Gastroesophageal sphincter (tissue), 4 donors: ENCODE measurements around the gene ASIC2. TPM values are rescaled to one million over a fixed set of nuclear protein-coding genes. Genes with fewer than 3 reads are reported as not detected.

Source experiments
- ATAC-seq: fragments of 150-250 bp; one replicate; pipeline ENCODE4 v1.9.1; 2016; ENCODE audit warnings: mild to moderate bottlenecking, moderate library complexity
- H3K27ac ChIP-seq, 4 donors: fragments of 200-600 bp; sonication (generic) in 3 of 4; 1 replicate in 3 of 4; 2 replicates in 1 of 4; pipeline ENCODE4 v1.5.1; 2016 to 2019
- H3K27me3 ChIP-seq: fragments of 200-600 bp; sonication (generic); one replicate; pipeline ENCODE4 v1.5.1; 2019
- H3K36me3 ChIP-seq, 2 donors: fragments of 200-600 bp; sonication (generic); one replicate each; pipeline ENCODE4 v1.5.1; 2019; ENCODE audit warnings: control low read depth in 1 of 2
- H3K4me1 ChIP-seq, 3 donors: fragments of 200-600 bp; sonication (generic); 1 replicate in 2 of 3; 2 replicates in 1 of 3; pipeline ENCODE4 v1.5.1; 2016 to 2019; ENCODE audit warnings: control low read depth in 2 of 3
- H3K4me3 ChIP-seq, 2 donors: fragments of 200-600 bp; sonication (generic); one replicate each; pipeline ENCODE4 v1.5.1; 2019; ENCODE audit warnings: mild to moderate bottlenecking in 1 of 2, moderate library complexity in 1 of 2
- H3K9me3 ChIP-seq, 3 donors: fragments of 200-600 bp; sonication (generic); one replicate each; pipeline ENCODE4 v1.5.1; 2017 to 2019; ENCODE audit warnings: control low read depth in 2 of 3
- EP300 ChIP-seq: sonication (generic); formaldehyde crosslinking; IDR thresholded peaks from one replicate; pipeline ENCODE4 v1.6.1; 2017; ENCODE audit warnings: antibody characterized with exemption, mild to moderate bottlenecking
- POLR2A ChIP-seq, 2 donors: fragments of 450-650 bp; IDR thresholded peaks; one replicate each; pipeline ENCODE4 v1.6.1; 2017; ENCODE audit warnings: antibody characterized with exemption in 2 of 2, mild to moderate bottlenecking in 2 of 2, moderate library complexity in 1 of 2
- POLR2AphosphoS5 ChIP-seq: sonication (generic); formaldehyde crosslinking; IDR thresholded peaks from one replicate; pipeline ENCODE4 v1.6.1; 2017; ENCODE audit warnings: antibody characterized with exemption
- WGBS, 2 donors: methylation state at CpG; one replicate each; pipeline ENCODE4 v1.1.5; 2018; ENCODE audit warnings: low coverage in 1 of 2; 5-methylcytosine and 5-hydroxymethylcytosine counted together
- total RNA-seq, 4 donors: library from RNA; depleted of rRNA; stranded (reverse); fragments of >200 nt; gene quantifications; one replicate each; pipeline ENCODE4 v1.1.0, GENCODE V29; 2016
- TF ChIP-seq, protein P1 (sequence below), 4 experiments: fragments of 200-600 bp in 2 of 4; fragments of 450-650 bp in 2 of 4; sonication (generic) in 1 of 4; IDR thresholded peaks; one replicate each; pipeline ENCODE4 v1.5.1; 2017 to 2019; ENCODE audit warnings: antibody characterized with exemption in 4 of 4, mild to moderate bottlenecking in 2 of 4, moderate library complexity in 2 of 4

Gene ASIC2
- total RNA-seq, 4 donors from 2014 or later = 0.15 TPM; not detected in 3

DNA sequence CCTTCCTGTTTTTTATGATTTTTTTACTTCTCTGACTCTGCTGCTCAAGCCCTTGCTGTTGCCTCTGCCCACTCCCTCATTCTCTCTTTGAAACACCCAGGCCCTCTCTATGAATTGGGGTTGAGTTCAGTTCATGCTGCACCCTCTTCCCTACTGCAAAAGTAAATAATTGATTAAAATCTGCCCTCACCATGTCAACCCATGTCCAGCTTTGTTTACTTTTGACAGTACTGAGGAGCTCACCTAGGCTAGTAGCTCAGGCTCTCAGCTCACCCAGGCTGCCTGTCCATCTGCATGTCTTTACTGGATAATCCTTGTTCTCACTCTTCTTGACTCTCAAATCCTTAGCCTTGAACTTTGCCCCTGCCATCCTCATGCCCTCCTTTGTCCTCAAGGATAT lies 206.2 kb downstream of the ASIC2 start:
- no peaks in the 10 kb centered on the region for H3K36me3 ChIP-seq
- H3K4me3 ChIP-seq = no peak overlapping the region
- H3K27me3 ChIP-seq = peaks cover 65% of the 10 kb centered on the region
- no peaks in the 10 kb centered on the region for H3K9me3 ChIP-seq
- TF ChIP-seq, protein P1, sequence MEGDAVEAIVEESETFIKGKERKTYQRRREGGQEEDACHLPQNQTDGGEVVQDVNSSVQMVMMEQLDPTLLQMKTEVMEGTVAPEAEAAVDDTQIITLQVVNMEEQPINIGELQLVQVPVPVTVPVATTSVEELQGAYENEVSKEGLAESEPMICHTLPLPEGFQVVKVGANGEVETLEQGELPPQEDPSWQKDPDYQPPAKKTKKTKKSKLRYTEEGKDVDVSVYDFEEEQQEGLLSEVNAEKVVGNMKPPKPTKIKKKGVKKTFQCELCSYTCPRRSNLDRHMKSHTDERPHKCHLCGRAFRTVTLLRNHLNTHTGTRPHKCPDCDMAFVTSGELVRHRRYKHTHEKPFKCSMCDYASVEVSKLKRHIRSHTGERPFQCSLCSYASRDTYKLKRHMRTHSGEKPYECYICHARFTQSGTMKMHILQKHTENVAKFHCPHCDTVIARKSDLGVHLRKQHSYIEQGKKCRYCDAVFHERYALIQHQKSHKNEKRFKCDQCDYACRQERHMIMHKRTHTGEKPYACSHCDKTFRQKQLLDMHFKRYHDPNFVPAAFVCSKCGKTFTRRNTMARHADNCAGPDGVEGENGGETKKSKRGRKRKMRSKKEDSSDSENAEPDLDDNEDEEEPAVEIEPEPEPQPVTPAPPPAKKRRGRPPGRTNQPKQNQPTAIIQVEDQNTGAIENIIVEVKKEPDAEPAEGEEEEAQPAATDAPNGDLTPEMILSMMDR (IDR thresholded peaks at IDR 0.05) = no peak
- TF ChIP-seq POLR2A (IDR thresholded peaks at IDR 0.05) (no peak), EP300 (no peak), POLR2AphosphoS5 (no peak)
- H3K4me1 ChIP-seq = no peaks in the 10 kb centered on the region
- ATAC-seq = no peak
- H3K27ac ChIP-seq = no peak overlapping the region

DNA sequence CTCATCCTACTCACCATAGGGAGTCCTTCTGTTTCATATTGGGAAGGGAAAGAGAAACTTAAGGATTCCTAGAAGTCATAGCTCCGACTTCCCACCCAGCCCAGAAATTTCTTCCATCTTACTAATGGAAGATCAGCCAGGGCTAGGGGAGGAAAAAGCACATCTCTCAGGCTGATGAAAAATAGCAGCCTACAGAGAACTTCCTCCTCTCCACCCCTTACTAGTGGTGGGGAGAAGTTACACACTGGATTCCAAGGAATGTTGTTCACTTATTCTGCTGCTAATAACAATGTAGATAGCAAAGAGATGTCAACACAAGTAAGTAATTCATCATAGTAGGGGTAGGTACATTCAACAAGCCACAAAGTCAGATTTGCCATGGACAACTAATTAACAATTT lies 207.1 kb downstream of the ASIC2 start:
- Histone ChIP-seq H3K4me1 (no peaks in the 10 kb centered on the region), H3K27me3 (peaks cover 64% of the 10 kb centered on the region), H3K36me3 (no peaks in the 10 kb centered on the region), H3K9me3 (no peaks in the 10 kb centered on the region), H3K27ac (no peak overlapping the region), H3K4me3 (no peak overlapping the region)
- WGBS, 2 donors = 23 to 33% methylated on average over 1 of the region's 1 CpG
- TF ChIP-seq POLR2A (IDR thresholded peaks at IDR 0.05) = no peak
- ATAC-seq = no peak

DNA sequence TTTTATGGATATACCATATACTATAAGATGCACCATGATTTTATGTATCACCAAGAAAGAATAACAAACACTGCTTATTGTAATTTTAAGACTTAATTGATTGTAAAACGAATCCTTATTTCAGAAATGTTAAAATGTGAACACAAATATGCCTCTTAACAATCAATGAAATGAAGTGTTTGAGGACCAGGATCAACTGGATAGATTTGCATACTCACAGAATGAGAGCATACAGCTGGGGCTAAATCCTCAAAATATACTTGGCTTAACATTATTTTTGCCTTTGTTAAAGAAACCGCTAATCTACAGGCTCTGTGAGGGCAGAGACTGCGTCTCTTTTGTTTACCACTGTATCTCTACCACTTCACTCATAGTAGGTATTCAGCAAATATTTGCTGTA lies 207.8 kb downstream of the ASIC2 start:
- no peaks in the 10 kb centered on the region for H3K4me1 ChIP-seq
- peaks cover 57% of the 10 kb centered on the region for H3K27me3 ChIP-seq
- no peaks in the 10 kb centered on the region for H3K9me3 ChIP-seq
- H3K4me3 ChIP-seq = no peak overlapping the region
- no peak for ATAC-seq
- no peak for TF ChIP-seq EP300
- no peak overlapping the region for H3K27ac ChIP-seq
- WGBS, 2 donors = 61 to 63% methylated on average over 3 of the region's 3 CpGs
- H3K36me3 ChIP-seq = no peaks in the 10 kb centered on the region

DNA sequence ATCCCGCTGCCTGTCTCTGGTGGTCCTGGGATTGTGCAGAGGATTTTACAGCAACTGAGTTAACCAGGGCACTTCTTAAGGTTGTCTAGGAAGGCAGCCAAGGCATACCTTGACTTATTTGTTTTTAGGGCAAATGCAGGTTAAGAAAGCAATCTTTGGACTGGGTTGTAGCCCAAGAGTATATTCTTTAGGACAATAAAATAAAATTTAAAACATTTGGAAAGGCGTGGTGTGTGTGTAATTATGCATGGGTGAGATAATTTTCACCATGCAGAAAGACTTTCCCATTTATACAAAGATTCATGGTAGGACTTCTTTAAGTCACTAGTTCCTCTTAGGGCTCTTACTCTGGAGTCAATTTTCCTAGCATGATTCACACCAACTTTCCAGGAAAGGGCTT lies 208.3 kb downstream of the ASIC2 start:
- no peaks in the 10 kb centered on the region for H3K9me3 ChIP-seq
- no peak overlapping the region for H3K4me3 ChIP-seq
- no peak for ATAC-seq
- no peaks in the 10 kb centered on the region for H3K4me1 ChIP-seq
- no peak overlapping the region for H3K27ac ChIP-seq
- no peaks in the 10 kb centered on the region for H3K36me3 ChIP-seq
- H3K27me3 ChIP-seq = peaks cover 57% of the 10 kb centered on the region
- WGBS, 2 donors = 69 to 71% methylated on average over 1 to 2 of the region's 2 CpGs
- TF ChIP-seq, protein P1 (IDR thresholded peaks at IDR 0.05) = no peak
- TF ChIP-seq POLR2A (IDR thresholded peaks at IDR 0.05) (no peak), POLR2AphosphoS5 (no peak), EP300 (no peak)

DNA sequence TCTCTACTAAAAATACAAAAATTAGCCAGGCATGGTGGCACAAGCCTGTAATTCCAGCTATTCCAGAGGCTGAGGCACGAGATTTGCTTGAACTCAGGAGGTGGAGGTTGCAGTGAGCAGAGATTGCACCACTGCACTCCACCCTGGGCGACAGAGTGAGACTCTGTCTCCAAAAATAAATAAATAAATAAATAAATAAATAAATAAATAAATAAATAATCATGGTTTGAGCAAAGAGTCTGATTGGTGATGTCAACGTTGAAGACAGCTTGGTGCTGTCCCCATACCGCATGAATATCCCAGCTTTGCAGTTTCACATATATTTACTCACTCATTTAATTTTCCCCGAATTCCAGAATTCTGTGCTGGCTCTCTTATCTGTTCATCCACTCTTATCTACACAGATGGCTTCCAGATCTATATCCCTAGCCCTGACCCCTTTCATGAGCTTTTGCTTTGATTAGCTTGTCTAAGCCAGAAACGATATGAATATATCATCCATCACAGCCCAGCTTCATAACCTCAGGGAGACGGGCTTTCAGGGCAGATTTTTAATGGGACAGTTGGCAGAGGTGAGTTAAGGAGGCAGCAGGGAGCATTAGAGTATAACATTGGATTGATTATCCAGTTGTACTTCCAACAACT lies 210.4 kb downstream of the ASIC2 start:
- no peak for ATAC-seq
- H3K36me3 ChIP-seq = no peaks in the 10 kb centered on the region
- no peaks in the 10 kb centered on the region for H3K9me3 ChIP-seq
- 74 to 77% methylated on average over 5 to 6 of the region's 7 CpGs for whole genome bisulfite sequencing, 2 donors
- no peak overlapping the region for H3K27ac ChIP-seq
- peaks cover 59% of the 10 kb centered on the region for H3K27me3 ChIP-seq
- no peaks in the 10 kb centered on the region for H3K4me1 ChIP-seq
- no peak for TF ChIP-seq POLR2A (IDR thresholded peaks at IDR 0.05)
- no peak for TF ChIP-seq POLR2AphosphoS5
- TF ChIP-seq, protein P1 (IDR thresholded peaks at IDR 0.05) = no peak
- TF ChIP-seq EP300 = no peak
- H3K4me3 ChIP-seq = no peak overlapping the region

DNA sequence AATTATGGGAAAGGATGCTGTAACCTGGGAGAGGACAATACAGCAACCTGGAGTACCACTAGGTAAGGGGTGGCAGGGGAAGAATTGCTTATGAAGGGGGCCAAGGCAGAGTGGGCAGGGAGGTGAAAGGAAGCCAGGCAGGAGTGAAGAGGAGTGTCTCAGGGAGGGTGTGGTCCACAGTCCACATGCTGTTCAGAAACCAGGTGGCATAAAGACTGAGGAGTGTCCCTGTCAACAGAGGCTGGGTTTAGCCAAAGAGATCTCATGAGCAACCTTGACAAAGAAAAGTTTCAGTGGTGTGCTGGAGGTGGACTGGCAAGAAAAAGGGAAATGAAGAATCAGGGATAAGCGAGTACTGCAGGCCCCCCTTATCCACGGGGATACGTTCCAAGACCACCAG lies 213.0 kb downstream of the ASIC2 start:
- no peak for ATAC-seq
- H3K4me3 ChIP-seq = no peak overlapping the region
- no peak overlapping the region for H3K27ac ChIP-seq
- H3K27me3 ChIP-seq = peaks cover 60% of the 10 kb centered on the region
- 72 to 100% methylated on average over 1 to 3 of the region's 3 CpGs for WGBS, 2 donors
- H3K9me3 ChIP-seq = no peaks in the 10 kb centered on the region
- H3K4me1 ChIP-seq = no peaks in the 10 kb centered on the region
- H3K36me3 ChIP-seq = no peaks in the 10 kb centered on the region
- TF ChIP-seq, protein P1 (IDR thresholded peaks at IDR 0.05) = no peak
- TF ChIP-seq POLR2A (IDR thresholded peaks at IDR 0.05) = no peak
- TF ChIP-seq POLR2AphosphoS5 = no peak
- TF ChIP-seq EP300 = no peak
